GM12864 (cell line): ENCODE data around the gene BRD1.

Experiments used
- DNase-seq: peaks from one replicate; pipeline ENCODE4 v3.0.0-alpha.2; 2011; ENCODE audit warnings: low read depth
- H3K4me3 ChIP-seq: 2 replicates; pipeline ENCODE4 v1.5.1; 2011; ENCODE audit warnings: mild to moderate bottlenecking, low read depth, low read length, control low read depth
- CTCF ChIP-seq: IDR thresholded peaks from 2 replicates; pipeline ENCODE4 v1.5.1; 2011; ENCODE audit warnings: low read depth, mild to moderate bottlenecking, moderate library complexity, low read length, control low read depth, inconsistent platforms; ENCODE audit errors: missing control alignments

Gene BRD1

DNA sequence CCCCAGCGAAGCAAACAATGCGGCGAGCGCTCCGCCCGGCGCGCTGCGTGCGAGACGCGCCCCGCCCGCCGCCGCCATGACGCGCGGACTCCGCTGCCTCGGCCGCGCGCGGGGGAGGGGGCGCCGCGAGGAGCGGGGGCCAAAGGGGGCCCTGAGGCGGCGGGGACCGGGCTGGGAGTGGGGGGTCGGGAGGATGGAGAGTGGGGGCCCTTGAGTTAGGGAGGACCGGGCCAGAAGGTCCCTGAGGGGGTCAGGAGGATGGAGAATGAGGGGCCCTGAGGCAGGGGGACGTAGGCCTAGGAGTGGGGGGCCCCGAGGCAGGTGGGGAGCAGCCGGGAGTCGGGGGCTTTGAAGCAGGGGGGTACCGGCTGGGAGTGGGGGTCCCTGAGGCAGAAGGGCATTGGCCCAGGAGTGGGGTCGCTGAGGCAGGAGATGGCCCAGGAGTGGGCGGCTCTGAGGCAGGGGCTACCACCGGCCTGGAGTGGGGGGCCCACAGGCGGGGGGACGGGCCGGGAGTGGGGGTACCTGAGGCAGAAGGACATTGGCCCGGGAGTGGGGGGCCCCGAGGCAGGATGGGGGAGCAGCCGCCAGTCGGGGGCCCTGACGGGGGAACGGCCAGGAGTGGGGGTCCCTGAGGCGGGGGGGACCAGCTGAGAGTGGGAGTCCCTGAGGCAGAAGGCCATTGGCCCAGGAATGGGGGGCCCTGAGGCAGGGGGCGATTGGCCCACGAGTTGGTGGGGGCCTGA lies at the start of gene BRD1:
Gene BRD1 (minus strand): TSS at position 21 of the 746 bp plus-strand sequence. CDS start 3,556 bp downstream, outside the sequence.
- TF ChIP-seq CTCF, result no peak
- DNase-seq, result no peak
- H3K4me3 ChIP-seq, result peak within 1 kb of the TSS; percentile 93

DNA sequence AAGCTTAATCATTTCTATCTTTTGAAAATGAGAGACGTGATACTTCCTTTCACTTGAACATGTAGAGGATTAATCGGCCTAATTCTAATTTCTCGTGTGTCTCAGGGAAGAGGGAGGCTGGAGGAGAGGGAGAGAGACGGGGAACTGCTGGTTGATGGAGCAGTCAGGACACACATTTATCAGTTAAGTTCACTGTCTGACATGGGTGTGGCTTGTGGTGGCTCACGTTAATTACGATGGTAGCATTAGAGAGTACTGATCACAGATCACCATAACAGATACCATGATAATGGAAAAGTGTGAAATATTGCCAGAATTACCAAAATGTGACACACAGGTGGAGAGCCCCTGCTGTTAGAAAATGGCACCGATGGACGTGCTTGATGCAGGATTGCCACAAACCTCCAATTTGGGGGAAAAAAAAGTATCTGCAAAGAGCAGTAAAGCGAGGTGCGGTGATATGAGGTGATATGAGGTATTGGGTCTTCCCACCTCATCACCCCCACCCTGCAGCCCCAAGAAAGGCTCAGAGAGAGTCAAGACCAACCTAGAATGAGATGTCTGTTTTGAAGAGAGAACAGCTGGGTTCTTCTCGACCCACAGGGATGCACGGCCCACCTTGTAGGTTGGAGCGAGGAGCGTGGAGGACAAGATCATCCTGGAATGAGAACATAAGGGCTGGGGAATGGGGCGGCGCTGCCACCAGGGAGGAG lies 45.7 kb upstream of the BRD1 start:
- no peak for TF ChIP-seq CTCF
- no peak for DNase-seq
- no peak overlapping the region for H3K4me3 ChIP-seq

GRCh38 chr22:49872347-49872746 lies 44.7 kb upstream of the BRD1 start:
- no peak for DNase-seq
- no peak overlapping the region for H3K4me3 ChIP-seq
- no peak for TF ChIP-seq CTCF

- TF ChIP-seq CTCF, result no peak
- DNase-seq, result no peak
- H3K4me3 ChIP-seq, result no peak overlapping the region
Measured at GRCh38 chr22:49871482-49871881, 43.8 kb upstream of the BRD1 start.

DNA sequence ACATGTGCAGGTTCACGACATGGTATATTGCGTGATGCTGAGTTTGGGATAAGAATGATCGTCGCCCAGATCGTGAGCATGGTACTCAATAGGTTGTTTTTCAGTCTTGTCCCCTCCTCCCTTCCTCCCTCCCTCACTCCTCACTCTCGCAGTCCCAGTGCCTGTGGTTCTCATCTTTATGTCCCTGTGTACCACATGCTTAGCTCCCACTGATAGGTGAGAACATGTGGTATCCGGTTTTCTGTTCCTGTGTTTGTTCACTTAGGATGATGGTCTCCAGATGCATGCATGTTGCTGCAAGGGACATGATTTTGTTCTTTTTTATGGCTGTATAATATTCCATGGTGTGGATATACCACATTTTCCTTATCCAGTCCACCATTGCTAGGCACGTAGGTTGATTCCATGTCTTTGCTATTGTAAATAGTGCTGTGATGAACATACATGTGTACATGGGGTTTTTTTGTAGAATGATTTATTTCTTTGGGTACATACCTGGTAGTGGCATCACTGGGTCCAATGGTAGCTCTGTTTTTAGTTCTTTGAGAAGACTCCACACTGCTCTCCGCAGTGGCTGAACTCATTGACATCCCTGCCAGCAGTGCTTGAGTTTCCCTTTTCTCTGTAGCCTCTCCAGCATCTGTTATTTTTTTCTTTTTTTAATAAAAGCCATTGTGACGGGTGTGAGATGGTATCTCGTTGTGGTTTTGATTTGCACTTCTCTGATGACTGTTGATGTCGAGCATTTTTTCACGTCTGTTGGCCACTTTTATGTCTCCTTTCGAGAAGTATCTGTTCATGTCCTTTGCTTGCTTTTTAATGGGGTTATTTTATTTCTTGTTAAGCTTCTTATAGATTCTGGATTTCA lies 42.4 kb upstream of the BRD1 start:
- no peak for DNase-seq
- no peak for TF ChIP-seq CTCF
- H3K4me3 ChIP-seq, result no peak overlapping the region

GRCh38 chr22:49869086-49869830 lies 41.6 kb upstream of the BRD1 start:
- no peak overlapping the region for H3K4me3 ChIP-seq
- DNase-seq, result no peak
- TF ChIP-seq CTCF, result no peak
